Subcutaneous adipose tissue (tissue), 4 donors: Measurements from ENCODE around the gene HSPA6. TPM values are rescaled to one million over a fixed set of nuclear protein-coding genes. Genes with fewer than 3 reads are reported as not detected.

Source experiments
- CTCF ChIP-seq: fragments of 450-650 bp; IDR thresholded peaks from one replicate; pipeline ENCODE4 v1.5.1; 2016; ENCODE audit warnings: low read depth, mild to moderate bottlenecking, control low read depth, antibody characterized with exemption, moderate library complexity
- total RNA-seq, 4 donors: library from RNA; depleted of rRNA; stranded (reverse); fragments of >200 nt; gene quantifications; one replicate each; pipeline ENCODE4 v1.1.0, GENCODE V29; 2016

HSPA6 gene
- total RNA-seq, 4 donors from 2014 or later, result 3.6 to 10.2 (median 6.1) TPM

GRCh38 chr1:161506336-161507223 is 17.8 kb upstream of the HSPA6 start:
- TF ChIP-seq CTCF, result no peak

- no peak for TF ChIP-seq CTCF
Measured at GRCh38 chr1:161510477-161510876, 13.9 kb upstream of the HSPA6 start.

- TF ChIP-seq CTCF, result no peak
Measured at GRCh38 chr1:161511018-161511755, 13.2 kb upstream of the HSPA6 start.

GRCh38 chr1:161511756-161512060 is 12.6 kb upstream of the HSPA6 start:
- no peak for TF ChIP-seq CTCF

GRCh38 chr1:161531986-161532643 is 7.8 kb downstream of the HSPA6 start:
- TF ChIP-seq CTCF, result no peak

- no peak for TF ChIP-seq CTCF
Measured at GRCh38 chr1:161549652-161550051, 25.3 kb downstream of the HSPA6 start, which contains the start of gene FCGR3A. Gene FCGR3A, minus strand, starts transcription at chr1:161549818. Its CDS starts 82 bp downstream, at chr1:161549736.

Other genes with a start within 250 kb of the HSPA6 start
- gene MPZ, start 214.6 kb upstream of the HSPA6 start, total RNA-seq, result 1 to 10 TPM; 2.4 to 7.8 (median 3.9) TPM
- gene SDHC, start 210.2 kb upstream of the HSPA6 start, total RNA-seq, result 10 to 100 TPM; 27.1 to 41.8 (median 34.4) TPM
- gene CFAP126, start 156.7 kb upstream of the HSPA6 start, total RNA-seq, result not detected
- gene FCGR2A, start 19.1 kb upstream of the HSPA6 start, total RNA-seq, result 100 to 1,000 TPM in 2 of 4 donors, 10 to 100 TPM in 2; 76.6 to 266 (median 102) TPM
- gene FCGR3A, start 25.3 kb downstream of the HSPA6 start, total RNA-seq, result 100 to 1,000 TPM in 1 of 4 donors, 10 to 100 TPM in 3; 11.7 to 155 (median 20.3) TPM
- gene FCGR3B, start 106.6 kb downstream of the HSPA6 start, total RNA-seq, result 10 to 100 TPM in 1 of 4 donors, 1 to 10 TPM in 2, under 1 TPM in 1; 0.66 to 17.3 (median 1.8) TPM
- gene FCGR2B, start 138.6 kb downstream of the HSPA6 start, total RNA-seq, result 100 to 1,000 TPM in 2 of 4 donors, 10 to 100 TPM in 2; 35.0 to 141 (median 102) TPM
- gene FCRLA, start 182.7 kb downstream of the HSPA6 start, total RNA-seq, result 1 to 10 TPM in 1 of 4 donors, not detected in 3; 1.5 TPM
- gene FCRLB, start 197.0 kb downstream of the HSPA6 start, total RNA-seq, result 1 to 10 TPM in 1 of 4 donors, under 1 TPM in 2, not detected in 1; 0.49 to 1.5 (median 0.66) TPM
- 10 to 100 TPM; 19.4 to 36.0 (median 27.1) TPM for gene DUSP12, start 225.2 kb downstream of the HSPA6 start, total RNA-seq
- 10 to 100 TPM; 22.0 to 48.9 (median 30.4) TPM for gene ATF6, start 241.8 kb downstream of the HSPA6 start, total RNA-seq